NCI-H1048 (cell line): Measurements from ENCODE around the gene HHATL.

ENCODE experiments used
- DNase-seq: peaks from one replicate; lab custom pipeline; 2025; lab: John Stamatoyannopoulos, UW

HHATL gene

DNA sequence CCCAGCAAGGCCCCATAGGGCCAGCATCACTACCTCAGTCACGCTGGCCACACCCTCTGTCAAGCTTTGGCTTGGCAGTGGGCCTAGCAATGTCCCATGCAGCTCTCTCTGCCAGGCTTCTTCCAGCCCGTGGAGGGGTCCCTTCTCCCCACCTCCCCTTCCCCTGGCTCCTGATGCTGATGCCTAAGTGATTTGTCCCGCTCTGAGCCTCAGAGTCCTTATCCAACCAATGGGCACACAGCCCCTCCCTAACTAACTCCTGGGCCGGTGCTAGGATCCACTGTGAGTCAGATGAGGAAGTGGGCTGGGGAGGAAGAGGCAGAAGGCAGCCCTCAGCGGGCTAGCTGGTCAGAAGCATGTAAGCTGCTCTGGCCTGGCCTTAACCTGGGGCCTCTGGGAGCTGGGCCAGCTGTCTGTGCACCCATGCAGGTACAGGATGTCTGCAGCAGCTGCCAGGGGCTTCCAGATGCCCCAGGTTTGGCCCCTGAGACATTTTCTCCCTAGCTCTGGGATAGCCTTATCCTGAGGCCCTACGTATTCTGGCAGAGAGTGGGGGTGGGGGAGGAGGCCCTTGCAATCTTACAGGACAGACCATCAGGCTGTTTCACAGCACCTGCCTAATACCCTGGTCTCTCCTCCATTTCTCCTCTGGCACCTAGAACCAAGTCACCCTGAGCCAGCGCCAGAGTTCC, 49.8 kb downstream of the HHATL start:
- DNase-seq, result no peak

DNA sequence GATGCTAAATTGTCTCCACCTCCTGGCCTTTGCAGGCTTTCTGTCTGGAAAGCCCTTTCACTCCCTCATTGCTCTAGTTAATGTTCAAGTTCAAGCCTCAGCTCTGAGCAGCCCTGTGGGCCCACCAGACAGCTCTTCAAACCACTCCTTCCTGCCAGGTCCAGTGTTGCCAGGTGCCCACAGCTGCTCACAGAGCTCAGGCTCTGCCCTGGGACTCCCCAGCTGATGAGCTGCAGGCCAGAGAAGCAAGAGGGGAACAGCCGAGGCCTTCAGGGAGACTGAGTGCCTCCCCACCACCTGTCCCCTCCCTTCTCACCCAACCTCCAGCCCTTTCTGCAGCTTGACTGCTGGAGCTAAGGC, 50.4 kb downstream of the HHATL start:
- DNase-seq, result no peak

DNA sequence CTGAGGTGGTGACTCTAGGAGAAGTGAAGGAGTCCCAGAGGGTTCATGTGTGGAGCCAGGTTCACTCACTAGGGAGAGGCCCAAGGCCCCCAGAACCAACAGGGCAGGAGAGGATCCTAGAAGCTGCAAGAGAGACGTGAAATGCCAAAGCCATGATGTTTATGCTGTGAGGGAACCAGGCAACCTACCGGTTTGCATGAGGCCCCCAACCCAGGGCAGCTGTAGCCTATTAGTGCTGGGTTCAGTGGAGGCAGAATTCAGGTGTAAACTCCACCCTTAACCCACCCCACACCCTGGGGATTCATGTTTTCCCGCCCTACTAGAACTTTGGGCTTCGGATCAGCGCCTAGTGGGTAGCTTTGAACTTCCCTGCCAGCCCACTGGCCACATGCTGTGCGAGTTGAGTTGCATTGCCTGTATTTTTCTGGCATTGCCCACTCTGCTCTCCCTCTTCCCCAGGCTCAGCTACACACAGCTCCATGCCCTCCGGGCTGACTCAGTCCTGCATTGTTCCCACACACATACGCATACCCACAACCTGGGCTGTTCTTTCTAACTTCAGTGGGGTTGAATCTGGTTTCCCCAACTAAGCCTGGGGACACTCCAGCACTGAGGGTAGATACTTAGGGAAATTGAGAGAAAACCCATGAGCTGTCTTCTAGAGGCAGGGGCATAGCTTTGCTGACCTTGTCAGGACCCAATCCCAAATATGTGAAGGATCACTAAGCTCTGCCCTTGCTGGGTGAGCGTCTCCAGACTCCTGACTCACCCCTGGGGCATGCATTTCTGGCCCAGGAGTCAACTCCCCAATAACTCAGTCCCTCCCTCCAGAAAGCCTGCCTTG, 51.1 kb downstream of the HHATL start:
- no peak for DNase-seq

DNA sequence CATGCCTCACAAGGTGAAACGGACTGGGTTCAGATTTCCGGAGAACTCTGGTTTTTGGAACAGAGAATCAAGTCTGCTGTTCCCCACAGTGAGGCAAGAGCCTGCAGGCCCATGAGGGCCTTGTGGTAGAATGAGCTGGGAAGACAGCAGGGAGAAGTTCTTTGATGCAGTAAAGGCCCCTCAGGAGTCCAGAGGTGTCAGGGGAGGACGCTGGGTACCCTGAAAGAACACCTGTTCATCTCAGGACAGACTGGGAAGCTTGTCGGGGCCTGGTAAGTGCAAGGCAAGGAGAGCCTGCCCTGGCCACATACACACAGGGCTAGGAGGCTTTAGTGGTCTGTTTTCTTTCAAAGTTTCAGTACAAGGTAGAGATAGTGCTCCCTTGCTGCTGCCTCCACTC, 52.8 kb downstream of the HHATL start:
- no peak for DNase-seq

DNA sequence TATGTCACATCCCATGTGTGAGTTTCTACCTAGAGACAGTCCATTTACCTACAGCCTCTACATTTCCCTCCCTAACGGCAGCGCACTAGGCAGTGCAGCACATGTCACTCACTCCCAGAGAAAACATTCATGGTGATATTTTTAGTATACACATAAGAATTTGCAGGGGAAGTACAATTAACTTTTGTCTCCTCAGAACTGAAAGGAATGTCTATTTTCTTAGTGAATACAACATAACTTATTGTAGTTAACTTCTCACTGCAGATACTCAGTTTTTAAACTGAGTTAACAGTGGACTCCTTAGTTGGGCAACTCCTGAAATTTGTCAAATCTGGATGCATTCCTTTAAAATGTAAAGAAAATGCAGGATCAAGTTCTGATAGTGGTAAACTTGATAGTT, 53.6 kb downstream of the HHATL start:
- DNase-seq, result no peak

DNA sequence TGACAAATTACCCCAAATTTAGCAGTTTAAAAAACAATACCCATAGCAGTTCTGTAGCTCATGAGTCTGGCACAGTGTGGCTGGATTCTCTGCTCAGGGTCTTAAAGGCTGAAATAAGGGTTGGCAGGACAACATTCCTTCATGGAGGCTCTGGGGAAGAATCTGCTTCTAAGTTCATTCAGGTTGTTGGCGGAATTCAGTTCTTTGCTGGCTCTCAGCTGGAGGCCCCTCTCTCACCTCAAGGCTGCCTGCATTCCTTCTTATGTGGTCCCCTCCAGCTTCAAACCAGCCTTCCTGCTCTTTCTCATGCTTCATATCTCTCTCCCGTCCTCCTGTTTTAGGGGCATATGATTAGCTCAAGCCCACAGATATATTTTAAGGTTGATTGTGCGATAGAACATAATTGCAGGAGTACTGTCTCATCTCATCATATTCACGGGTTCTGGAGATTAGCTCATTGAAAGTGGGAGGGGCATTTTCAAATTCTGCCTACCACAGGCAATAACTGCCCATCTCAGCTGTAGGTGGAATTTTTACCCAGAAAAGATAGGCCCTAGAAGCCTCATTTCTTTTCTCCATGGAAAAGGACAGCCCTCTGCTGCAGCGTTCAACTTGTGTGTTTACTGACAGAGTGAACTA, 54.7 kb downstream of the HHATL start:
- no peak for DNase-seq
